CD4-positive, alpha-beta memory T cell (primary cell): ENCODE results near the gene TUBB3. TPM values are rescaled to one million over a fixed set of nuclear protein-coding genes. Genes with fewer than 3 reads are reported as not detected.

Experiments used
- polyA plus RNA-seq, 2 donors: library from polyadenylated mRNA; unstranded; fragments of 300-500 nt; fragmentation: Illumina TruSeq; gene quantifications; one replicate each; pipeline ENCODE4 v1.2.3, GENCODE V29; 2021
- total RNA-seq, 2 experiments: library from RNA; stranded (reverse); gene quantifications; one replicate each; pipeline ENCODE4 v1.2.3, GENCODE V29; 2021

TUBB3 gene
- total and polyA plus RNA-seq, 4 experiments from 2014 or later = 0.73 TPM; not detected in 3

Other genes with a start within 250 kb of the TUBB3 start
- gene CDK10, start 236.7 kb upstream of the TUBB3 start, total RNA-seq = 100 to 1,000 TPM; 134 to 140 TPM
- 10 to 100 TPM; 24.8 to 33.5 TPM for gene CDK10, start 236.7 kb upstream of the TUBB3 start, polyA plus RNA-seq
- gene SPATA2L, start 221.6 kb upstream of the TUBB3 start, total RNA-seq = 10 to 100 TPM; 12.7 to 13.1 TPM
- gene SPATA2L, start 221.6 kb upstream of the TUBB3 start, polyA plus RNA-seq = 10 to 100 TPM in 1 of 2 donors, 1 to 10 TPM in 1; 5.4 to 13.0 TPM
- gene VPS9D1, start 202.4 kb upstream of the TUBB3 start, total RNA-seq = 10 to 100 TPM; 13.0 to 13.6 TPM
- gene VPS9D1, start 202.4 kb upstream of the TUBB3 start, polyA plus RNA-seq = 1 to 10 TPM in 1 of 2 donors, under 1 TPM in 1; 0.48 to 1.0 TPM
- gene ZNF276, start 201.8 kb upstream of the TUBB3 start, total RNA-seq = 100 to 1,000 TPM; 141 to 143 TPM
- 10 to 100 TPM in 1 of 2 donors, 1 to 10 TPM in 1; 9.5 to 53.7 TPM for gene ZNF276, start 201.8 kb upstream of the TUBB3 start, polyA plus RNA-seq
- 10 to 100 TPM in 1 of 2 experiments, 1 to 10 TPM in 1; 9.6 to 10.1 TPM for gene FANCA, start 106.7 kb upstream of the TUBB3 start, total RNA-seq
- gene FANCA, start 106.7 kb upstream of the TUBB3 start, polyA plus RNA-seq = 1 to 10 TPM; 4.6 to 8.1 TPM
- 1 to 10 TPM; 3.0 to 3.3 TPM for gene SPIRE2, start 94.9 kb upstream of the TUBB3 start, total RNA-seq
- under 1 TPM in 1 of 2 donors, not detected in 1; 0.71 TPM for gene SPIRE2, start 94.9 kb upstream of the TUBB3 start, polyA plus RNA-seq
- 100 to 1,000 TPM; 283 to 308 TPM for gene TCF25, start 49.8 kb upstream of the TUBB3 start, total RNA-seq
- gene TCF25, start 49.8 kb upstream of the TUBB3 start, polyA plus RNA-seq = 100 to 1,000 TPM in 1 of 2 donors, 10 to 100 TPM in 1; 86.4 to 108 TPM
- gene MC1R, start 4.5 kb upstream of the TUBB3 start, total RNA-seq = 10 to 100 TPM; 12.6 to 13.5 TPM
- gene MC1R, start 4.5 kb upstream of the TUBB3 start, polyA plus RNA-seq = under 1 TPM in 1 of 2 donors, not detected in 1; 0.22 TPM
- gene DEF8, start 25.4 kb downstream of the TUBB3 start, total RNA-seq = 10 to 100 TPM; 45.5 to 46.0 TPM
- gene DEF8, start 25.4 kb downstream of the TUBB3 start, polyA plus RNA-seq = 10 to 100 TPM; 30.7 to 40.6 TPM
- under 1 TPM; 0.61 to 0.73 TPM for gene DBNDD1, start 96.1 kb downstream of the TUBB3 start, total RNA-seq
- 1 to 10 TPM; 1.2 to 3.7 TPM for gene DBNDD1, start 96.1 kb downstream of the TUBB3 start, polyA plus RNA-seq
- not detected for gene PRDM7, start 154.0 kb downstream of the TUBB3 start, total RNA-seq
- not detected for gene PRDM7, start 154.0 kb downstream of the TUBB3 start, polyA plus RNA-seq